Midbrain (tissue), 1 donor: ENCODE measurements around the gene CACFD1.

Source experiments
- DNase-seq: peaks from one replicate; lab custom pipeline; 2025; lab: John Stamatoyannopoulos, UW

Gene CACFD1

GRCh38 chr9:133518200-133518599 lies 58.4 kb downstream of the CACFD1 start:
- no peak for DNase-seq

- no peak for DNase-seq
Measured at GRCh38 chr9:133518706-133519449, 59.1 kb downstream of the CACFD1 start.

- DNase-seq = no peak
Measured at GRCh38 chr9:133519693-133520092, 59.9 kb downstream of the CACFD1 start.

- no peak for DNase-seq
Measured at GRCh38 chr9:133520121-133520835, 60.5 kb downstream of the CACFD1 start.
